Endothelial cell of umbilical vein (primary cell): Measurements from ENCODE around the gene ETV7. TPM values are rescaled to one million over a fixed set of nuclear protein-coding genes. Genes with fewer than 3 reads are reported as not detected.

Experiments used
- BruUV-seq: library from RNA; stranded (reverse); fragments of 400-500 nt; replicated peaks from 2 replicates; lab custom pipeline; 2021; lab: Mats Ljungman, UMichigan
- CTCF ChIA-PET: fragments of 300-600, 350-600 bp; sonication (Branson Sonifier 250); formaldehyde crosslinking; loops from one replicate; lab custom pipeline; 2021; ENCODE audit warnings: antibody characterized with exemption, inconsistent platforms; lab: Charles Lee
- POLR2A ChIA-PET: fragments of 300-600, 350-600 bp; sonication (Branson Sonifier 250); formaldehyde crosslinking; loops from one replicate; lab custom pipeline; 2021; ENCODE audit warnings: antibody characterized with exemption, inconsistent platforms; lab: Charles Lee
- DNase-seq: peaks from one replicate; pipeline ENCODE4 v3.0.0-alpha.2; 2011; ENCODE audit warnings: low read depth, low spot score
- FAIRE-seq: peaks from 2 replicates; lab custom pipeline; 2011; peaks lifted over from hg19 to GRCh38; lab: Jason Lieb, UNC
- H2AFZ ChIP-seq: 2 replicates; pipeline ENCODE4 v1.6.0; 2012; ENCODE audit warnings: low read depth, low read length, control low read depth, inconsistent platforms
- H3K27ac ChIP-seq: 2 replicates; pipeline ENCODE4 v1.5.1; 2011; ENCODE audit warnings: low read depth, mild to moderate bottlenecking, control low read depth, low read length, moderate library complexity; ENCODE audit not compliant: insufficient read depth
- H3K27me3 ChIP-seq, 2 experiments: 2 replicates each; pipeline versions ENCODE4 v1.6.0 to v1.6.1; 2011; ENCODE audit warnings: low read length in 2 of 2, mixed read lengths in 1 of 2; ENCODE audit not compliant: control insufficient read depth in 2 of 2, insufficient read depth in 2 of 2
- H3K36me3 ChIP-seq, 2 experiments: 2 replicates in 1 of 2; 3 replicates in 1 of 2; pipeline ENCODE4 v1.5.1; 2011; ENCODE audit warnings: low read length in 2 of 2, mild to moderate bottlenecking in 1 of 2, moderate library complexity in 1 of 2; ENCODE audit not compliant: control insufficient read depth in 2 of 2, insufficient read depth in 2 of 2; ENCODE audit errors: extremely low read depth in 1 of 2
- H3K4me1 ChIP-seq: 3 replicates; pipeline ENCODE4 v1.5.1; 2011; ENCODE audit warnings: mild to moderate bottlenecking, low read length; ENCODE audit not compliant: control insufficient read depth, insufficient read depth; ENCODE audit errors: extremely low read depth
- H3K4me2 ChIP-seq: 2 replicates; pipeline ENCODE4 v1.6.1; 2011; ENCODE audit warnings: low read length, control low read depth, mixed read lengths; ENCODE audit not compliant: insufficient read depth
- H3K4me3 ChIP-seq, 3 experiments: fragments of 200-600 bp in 1 of 3; sonication (generic), shearing (Covaris generic) in 1 of 3; replicated peaks in 1 of 3; 2 replicates each; pipeline ENCODE4 v1.5.1; 2011 to 2016; ENCODE audit warnings: control low read depth in 3 of 3, low read length in 3 of 3, mild to moderate bottlenecking in 2 of 3, inconsistent platforms in 1 of 3, low read depth in 1 of 3, moderate library complexity in 1 of 3; ENCODE audit not compliant: insufficient read depth in 1 of 3
- H3K79me2 ChIP-seq: 2 replicates; pipeline ENCODE4 v1.6.0; 2012; ENCODE audit warnings: low read length, inconsistent platforms; ENCODE audit not compliant: control insufficient read depth, insufficient read depth
- H3K9ac ChIP-seq: replicated peaks from 2 replicates; pipeline ENCODE3; 2011; ENCODE audit warnings: low read length, control low read depth; ENCODE audit not compliant: insufficient read depth; ENCODE audit errors: extremely low read depth
- H3K9me1 ChIP-seq: replicated peaks from 3 replicates; pipeline ENCODE4 v1.6.0; 2011; ENCODE audit warnings: mild to moderate bottlenecking, low read length; ENCODE audit not compliant: control insufficient read depth, insufficient read depth; ENCODE audit errors: extremely low read depth
- H3K9me3 ChIP-seq: replicated peaks from 2 replicates; pipeline ENCODE4 v1.5.1; 2012; ENCODE audit warnings: low read length, inconsistent platforms; ENCODE audit not compliant: control insufficient read depth, insufficient read depth
- H4K20me1 ChIP-seq: replicated peaks from 2 replicates; pipeline ENCODE3; 2011; ENCODE audit warnings: mild to moderate bottlenecking, low read length; ENCODE audit not compliant: control insufficient read depth, insufficient read depth; ENCODE audit errors: extremely low read depth
- EZH2 ChIP-seq: IDR thresholded peaks from 2 replicates; pipeline ENCODE4 v1.6.1; 2012; ENCODE audit warnings: borderline replicate concordance, low read depth, mild to moderate bottlenecking, moderate library complexity, low read length, inconsistent platforms; ENCODE audit not compliant: severe bottlenecking
- FOS ChIP-seq: IDR thresholded peaks from 2 replicates; pipeline ENCODE4 v1.6.1; 2011; ENCODE audit warnings: mild to moderate bottlenecking, low read length, moderate library complexity, borderline replicate concordance; ENCODE audit not compliant: insufficient read depth
- GATA2 ChIP-seq: IDR thresholded peaks from 2 replicates; pipeline ENCODE4 v1.7.0; 2011; ENCODE audit warnings: low read depth, mild to moderate bottlenecking, moderate library complexity, mixed read lengths, low read length; ENCODE audit not compliant: insufficient read length, insufficient read depth
- JUN ChIP-seq: IDR thresholded peaks from 2 replicates; pipeline ENCODE4 v1.6.1; 2011; ENCODE audit warnings: borderline replicate concordance, low read depth; ENCODE audit not compliant: insufficient read length, insufficient read depth
- MYC ChIP-seq: IDR thresholded peaks from one replicate; pipeline ENCODE4 v1.6.1; 2011; ENCODE audit warnings: mild to moderate bottlenecking, low read depth, low read length
- POLR2A ChIP-seq: IDR thresholded peaks from 2 replicates; pipeline ENCODE4 v1.6.1; 2012; ENCODE audit warnings: low read depth, mild to moderate bottlenecking, control low read depth, low read length
- POLR2AphosphoS5 ChIP-seq: IDR thresholded peaks from 2 replicates; pipeline ENCODE4 v1.6.1; 2012; ENCODE audit warnings: low read depth, mild to moderate bottlenecking, control low read depth, low read length, moderate library complexity; ENCODE audit not compliant: insufficient read depth
- dilution Hi-C: fragments of 300-500 bp; cut with MboI; formaldehyde crosslinking; loops from one replicate; pipeline ENCODE4 v1.15.0; 2019; ENCODE audit warnings: low sequenced_read_pairs; ENCODE audit not compliant: extremely low pct_ligation_motif_present
- intact Hi-C: fragments of 100-400 bp; cut with micrococcal nuclease; formaldehyde crosslinking; loops from one replicate; pipeline ENCODE4 v1.10.0; 2022
- polyA plus RNA-seq, 4 experiments: library from polyadenylated mRNA; depleted of rRNA in 3 of 4; stranded (reverse) in 3 of 4; unstranded in 1 of 4; fragments of >200 nt; gene quantifications; 2 replicates each; pipeline versions ENCODE4 v1.2.1 to v1.2.3, GENCODE V29; 2011 to 2012; ENCODE audit warnings: missing spikeins in 1 of 4
- total RNA-seq: library from RNA; stranded (reverse); gene quantifications from 2 replicates; pipeline ENCODE4 v1.2.3, GENCODE V29; 2021
- TF ChIP-seq, protein P1 (sequence below), 2 donors: IDR thresholded peaks; 1 replicate in 1 of 2; 2 replicates in 1 of 2; pipeline ENCODE4 v1.5.1; 2011; ENCODE audit warnings: low read length in 2 of 2, mild to moderate bottlenecking in 2 of 2, moderate library complexity in 2 of 2, control low read depth in 1 of 2, inconsistent platforms in 1 of 2, low read depth in 1 of 2; ENCODE audit not compliant: insufficient read depth in 1 of 2; ENCODE audit errors: extremely low read depth in 1 of 2
- TF ChIP-seq, protein P2 (sequence below): IDR thresholded peaks from 2 replicates; pipeline ENCODE4 v1.6.1; 2011; ENCODE audit not compliant: insufficient read depth, insufficient read length

ETV7 gene
- total and polyA plus RNA-seq, 2 donors (not counting 3 experiments of a cell fraction or from before 2014, with no cell fraction given), result 0.23 to 0.58 TPM

DNA sequence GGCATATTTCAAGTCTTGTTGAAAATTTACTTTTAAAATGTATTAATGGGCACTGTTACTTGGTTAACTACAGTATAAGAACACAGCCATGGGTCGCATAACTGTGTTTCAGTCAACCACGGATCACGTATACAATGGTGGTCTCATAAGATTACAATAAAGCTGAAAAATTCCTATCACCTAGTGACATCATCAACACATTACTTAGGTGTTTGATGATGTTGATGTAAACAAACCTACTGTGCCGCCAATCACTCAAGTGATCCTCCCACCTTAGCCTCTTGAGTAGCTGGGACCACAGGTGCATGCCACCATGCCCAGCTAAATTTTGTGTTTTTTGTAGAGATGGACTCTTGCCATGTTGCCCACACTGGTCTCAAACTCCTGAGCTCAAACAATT lies 16.7 kb upstream of the ETV7 start:
- dilution Hi-C loops, result no loop called here
- H3K4me2 ChIP-seq, result no peak overlapping the region
- intact Hi-C loops, result no loop called here

More for the DNA sequence above, 16.7 kb upstream of the ETV7 start:
- Histone ChIP-seq H3K27ac (no peak overlapping the region), H4K20me1 (no peaks in the 10 kb centered on the region), H3K79me2 (no peaks in the 10 kb centered on the region), H3K4me3 (no peak overlapping the region), H3K36me3 (no peaks in the 10 kb centered on the region), H3K27me3 (peaks cover 0 to 13% of the 10 kb centered on the region in 2 experiments), H2AFZ (no peak overlapping the region), H3K9me1 (no peaks in the 10 kb centered on the region), H3K4me1 (no peaks in the 10 kb centered on the region), H3K9ac (no peak overlapping the region), H3K9me3 (no peaks in the 10 kb centered on the region)
- POLR2A ChIA-PET, result no interaction called here
- FAIRE-seq (no peak), DNase-seq (no peak)
- no peak for TF ChIP-seq GATA2
- no peak for TF ChIP-seq JUN
- no peak for TF ChIP-seq FOS
- TF ChIP-seq, protein P1, sequence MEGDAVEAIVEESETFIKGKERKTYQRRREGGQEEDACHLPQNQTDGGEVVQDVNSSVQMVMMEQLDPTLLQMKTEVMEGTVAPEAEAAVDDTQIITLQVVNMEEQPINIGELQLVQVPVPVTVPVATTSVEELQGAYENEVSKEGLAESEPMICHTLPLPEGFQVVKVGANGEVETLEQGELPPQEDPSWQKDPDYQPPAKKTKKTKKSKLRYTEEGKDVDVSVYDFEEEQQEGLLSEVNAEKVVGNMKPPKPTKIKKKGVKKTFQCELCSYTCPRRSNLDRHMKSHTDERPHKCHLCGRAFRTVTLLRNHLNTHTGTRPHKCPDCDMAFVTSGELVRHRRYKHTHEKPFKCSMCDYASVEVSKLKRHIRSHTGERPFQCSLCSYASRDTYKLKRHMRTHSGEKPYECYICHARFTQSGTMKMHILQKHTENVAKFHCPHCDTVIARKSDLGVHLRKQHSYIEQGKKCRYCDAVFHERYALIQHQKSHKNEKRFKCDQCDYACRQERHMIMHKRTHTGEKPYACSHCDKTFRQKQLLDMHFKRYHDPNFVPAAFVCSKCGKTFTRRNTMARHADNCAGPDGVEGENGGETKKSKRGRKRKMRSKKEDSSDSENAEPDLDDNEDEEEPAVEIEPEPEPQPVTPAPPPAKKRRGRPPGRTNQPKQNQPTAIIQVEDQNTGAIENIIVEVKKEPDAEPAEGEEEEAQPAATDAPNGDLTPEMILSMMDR (IDR thresholded peaks at IDR 0.05; ENCODE audit: extremely low read depth in 1 of 2, insufficient read depth in 1 of 2, low read depth in 1 of 2, low read length in 2 of 2), result no peak
- TF ChIP-seq, protein P2, sequence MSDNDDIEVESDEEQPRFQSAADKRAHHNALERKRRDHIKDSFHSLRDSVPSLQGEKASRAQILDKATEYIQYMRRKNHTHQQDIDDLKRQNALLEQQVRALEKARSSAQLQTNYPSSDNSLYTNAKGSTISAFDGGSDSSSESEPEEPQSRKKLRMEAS, result no peak
- no peak for TF ChIP-seq POLR2A
- no peak for TF ChIP-seq MYC
- TF ChIP-seq POLR2AphosphoS5, result no peak
- no peak for TF ChIP-seq EZH2
- no TSS peak for BruUV-seq
- CTCF ChIA-PET, result no interaction called here
